Pancreas (tissue), 10 donors: Measurements from ENCODE around the gene GARIN3. TPM values are rescaled to one million over a fixed set of nuclear protein-coding genes. Genes with fewer than 3 reads are reported as not detected.
"Not testable (repeated sequence)": the region's sequence is repeated elsewhere in the genome, so short reads cannot be mapped to it uniquely, and the experiment has no call there.

Experiments
- ATAC-seq, 4 donors: fragments of 200-7000 bp; cut with Tn5 transposase; one replicate each; pipeline versions ENCODE4 v1.8.0 to v1.9.1; 2020; ENCODE audit warnings: mild to moderate bottlenecking in 4 of 4, moderate library complexity in 4 of 4
- DNase-seq, 6 donors: peaks; one replicate each; pipeline ENCODE4 v3.0.0-alpha.2; 2020
- FAIRE-seq: peaks from 2 replicates; lab custom pipeline; 2012; peaks lifted over from hg19 to GRCh38; lab: Jason Lieb, UNC
- H3K27ac ChIP-seq, 4 donors: fragments of 200-600 bp; sonication (generic); 1 replicate in 3 of 4; 2 replicates in 1 of 4; pipeline versions ENCODE4 v1.5.0 to v1.8.0; 2020
- H3K27me3 ChIP-seq, 4 donors: fragments of 200-600 bp; one replicate each; pipeline ENCODE4 v1.8.0; 2021
- H3K36me3 ChIP-seq, 3 donors: fragments of 200-600 bp; sonication (generic) in 1 of 3; one replicate each; pipeline versions ENCODE4 v1.5.0 to v1.8.0; 2020 to 2021
- H3K4me1 ChIP-seq, 3 donors: fragments of 200-600 bp; one replicate each; pipeline ENCODE4 v1.8.0; 2021
- H3K4me3 ChIP-seq, 4 donors: fragments of 200-600 bp; sonication (generic) in 2 of 4; one replicate each; pipeline versions ENCODE4 v1.5.0 to v1.8.0; 2020 to 2021
- H3K9me3 ChIP-seq, 4 donors: fragments of 200-600 bp; one replicate each; pipeline ENCODE4 v1.8.0; 2021
- WGBS, 2 donors: extraction: QIAGEN DNeasy Blood & Tissue Kit; methylation state at CpG; one replicate each; pipeline ENCODE4 v1.1.7; 2013; 5-methylcytosine and 5-hydroxymethylcytosine counted together
- intact Hi-C, 3 donors: fragments of 100-400 bp; cut with DNase I; formaldehyde crosslinking; loops; one replicate each; pipeline versions ENCODE4 v1.11.1 to v1.14.2; 2022
- polyA plus RNA-seq, 2 donors: library from polyadenylated mRNA; stranded (reverse); fragments of 200-250 nt; gene quantifications; one replicate each; pipeline ENCODE4 v1.2.3, GENCODE V29; 2013
- total RNA-seq, 6 donors: library from RNA; stranded (reverse); fragmentation: NEBNext Ultra II Directional in 4 of 6; extraction: Animal tissue kit (Norgen Biotek cat#: 25700) in 4 of 6; gene quantifications; one replicate each; pipeline versions ENCODE4 v1.2.1 to v1.2.4, GENCODE V29; 2021 to 2023
- TF ChIP-seq, protein P1 (sequence below), 4 donors: fragments of 200-600 bp; sonication (generic) in 3 of 4; IDR thresholded peaks; one replicate each; pipeline versions ENCODE4 v1.5.0 to v1.8.0; 2021; ENCODE audit warnings: antibody characterized with exemption in 4 of 4
- donor health status: healthy with polysubstance abuse.
- donor health status: DM: no; HTN: no; CAD: no; lungs with moderate emphysema.
- donor health status: DM: no; HTN: no; CAD: no.
- donor health status: control.
- donor health status: control.
- donor health status: Bipolar disorder and iron deficiency.
- donor health status: DM: yes; HTN: yes; CAD: no.
- donor health status: DM: no; HTN: no; CAD: no.
- donor health status: DM: no; HTN: no; CAD: no.
- donor health status: DM: yes; HTN: yes; CAD: no.

GARIN3 gene
- total and polyA plus RNA-seq, 8 donors = not detected

DNA sequence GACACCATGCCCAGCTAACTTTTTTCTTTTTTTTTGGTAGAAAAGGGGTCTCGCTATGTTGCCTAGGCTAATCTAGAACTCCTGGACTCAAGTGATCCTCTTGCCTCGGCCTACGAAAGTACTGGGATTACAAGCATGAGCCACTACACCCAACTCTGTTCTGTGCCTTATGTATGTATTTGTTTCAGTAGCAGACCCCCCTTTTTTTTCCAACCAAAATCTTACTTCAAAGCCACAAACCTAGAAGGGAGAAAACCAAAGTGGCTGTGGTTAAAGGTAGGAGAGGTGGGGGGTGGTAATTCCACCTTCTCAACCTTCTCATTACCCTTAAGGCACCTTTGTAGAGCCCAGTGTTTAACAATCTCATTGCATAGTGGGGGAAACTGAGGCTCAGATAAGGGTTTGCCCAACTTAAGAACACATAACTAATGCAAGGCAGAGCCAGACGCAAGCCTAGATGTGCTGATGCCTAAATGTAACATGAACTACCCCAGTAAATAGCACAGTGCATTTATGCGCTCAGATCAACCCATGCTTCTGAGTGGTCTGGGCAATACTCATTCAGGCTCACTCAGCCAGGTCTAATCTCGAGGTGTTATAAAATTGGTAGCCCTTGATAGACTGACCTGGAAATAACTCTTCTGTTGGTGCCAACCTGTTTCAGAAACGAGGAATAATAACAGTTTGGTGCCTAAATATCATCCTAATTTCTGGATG, 47.6 kb upstream of the GARIN3 start:
- DNase-seq (no peak), FAIRE-seq (no peak), ATAC-seq (no peak)
- Histone ChIP-seq H3K36me3 (no peaks in the 10 kb centered on the region), H3K4me3 (no peak overlapping the region), H3K27me3 (no peaks in the 10 kb centered on the region), H3K9me3 (no peaks in the 10 kb centered on the region), H3K27ac (no peak overlapping the region), H3K4me1 (no peaks in the 10 kb centered on the region)
- intact Hi-C loops = no loop called here
- TF ChIP-seq, protein P1, sequence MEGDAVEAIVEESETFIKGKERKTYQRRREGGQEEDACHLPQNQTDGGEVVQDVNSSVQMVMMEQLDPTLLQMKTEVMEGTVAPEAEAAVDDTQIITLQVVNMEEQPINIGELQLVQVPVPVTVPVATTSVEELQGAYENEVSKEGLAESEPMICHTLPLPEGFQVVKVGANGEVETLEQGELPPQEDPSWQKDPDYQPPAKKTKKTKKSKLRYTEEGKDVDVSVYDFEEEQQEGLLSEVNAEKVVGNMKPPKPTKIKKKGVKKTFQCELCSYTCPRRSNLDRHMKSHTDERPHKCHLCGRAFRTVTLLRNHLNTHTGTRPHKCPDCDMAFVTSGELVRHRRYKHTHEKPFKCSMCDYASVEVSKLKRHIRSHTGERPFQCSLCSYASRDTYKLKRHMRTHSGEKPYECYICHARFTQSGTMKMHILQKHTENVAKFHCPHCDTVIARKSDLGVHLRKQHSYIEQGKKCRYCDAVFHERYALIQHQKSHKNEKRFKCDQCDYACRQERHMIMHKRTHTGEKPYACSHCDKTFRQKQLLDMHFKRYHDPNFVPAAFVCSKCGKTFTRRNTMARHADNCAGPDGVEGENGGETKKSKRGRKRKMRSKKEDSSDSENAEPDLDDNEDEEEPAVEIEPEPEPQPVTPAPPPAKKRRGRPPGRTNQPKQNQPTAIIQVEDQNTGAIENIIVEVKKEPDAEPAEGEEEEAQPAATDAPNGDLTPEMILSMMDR (IDR thresholded peaks at IDR 0.05) = no peak
- 72 to 75% methylated on average over 7 of the region's 7 CpGs for WGBS, 2 donors

DNA sequence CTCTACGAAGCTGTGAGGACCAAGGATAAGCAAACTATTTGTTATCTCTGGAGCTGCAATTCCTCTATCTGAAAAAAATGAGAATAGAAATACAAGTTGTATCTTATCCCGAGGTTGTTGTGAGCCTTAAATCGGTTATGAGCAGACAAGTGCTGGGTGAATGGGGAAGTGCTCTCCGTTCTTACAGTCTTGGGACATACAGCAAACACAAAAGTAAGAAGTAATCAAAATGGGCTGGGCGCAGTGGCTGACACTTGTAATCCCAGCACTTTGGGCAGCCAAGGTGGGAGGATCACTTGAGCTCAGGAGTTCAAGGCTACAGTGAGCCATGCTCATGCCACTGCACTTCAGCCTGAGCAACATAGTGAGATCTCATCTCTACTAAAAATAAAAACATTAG, 46.2 kb upstream of the GARIN3 start:
- intact Hi-C loops = no loop called here
- Histone ChIP-seq H3K9me3 (no peaks in the 10 kb centered on the region), H3K27me3 (no peaks in the 10 kb centered on the region), H3K4me1 (no peaks in the 10 kb centered on the region), H3K4me3 (no peak overlapping the region), H3K27ac (no peak overlapping the region), H3K36me3 (no peaks in the 10 kb centered on the region)
- WGBS, 2 donors = 70 to 81% methylated on average over 5 of the region's 5 CpGs
- TF ChIP-seq, protein P1 (IDR thresholded peaks at IDR 0.05) = no peak
- FAIRE-seq (no peak), ATAC-seq (no peak), DNase-seq (no peak)

DNA sequence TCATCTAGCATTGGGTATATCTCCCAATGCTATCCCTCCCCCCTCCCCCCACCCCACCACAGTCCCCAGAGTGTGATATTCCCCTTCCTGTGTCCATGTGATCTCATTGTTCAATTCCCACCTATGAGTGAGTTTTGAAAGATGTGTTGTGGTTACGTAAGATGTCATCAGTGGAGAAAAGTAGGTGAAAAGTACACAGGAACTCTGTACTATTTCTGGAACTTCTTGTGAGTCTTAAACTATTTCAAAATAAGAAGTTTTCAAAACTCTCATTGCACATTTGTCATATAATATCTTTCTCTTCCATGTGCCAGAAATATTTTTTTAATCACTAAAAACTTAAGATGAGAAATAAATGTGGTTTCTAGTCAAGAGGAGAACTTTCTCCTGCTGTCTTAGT, 44.6 kb upstream of the GARIN3 start:
- ATAC-seq, H3K27me3 ChIP-seq, H3K4me1 ChIP-seq, H3K36me3 ChIP-seq, DNase-seq, intact Hi-C loops, H3K9me3 ChIP-seq, FAIRE-seq, H3K27ac ChIP-seq, H3K4me3 ChIP-seq: not testable (repeated sequence)
- 51 to 62% methylated on average over 1 of the region's 1 CpG for WGBS, 2 donors

DNA sequence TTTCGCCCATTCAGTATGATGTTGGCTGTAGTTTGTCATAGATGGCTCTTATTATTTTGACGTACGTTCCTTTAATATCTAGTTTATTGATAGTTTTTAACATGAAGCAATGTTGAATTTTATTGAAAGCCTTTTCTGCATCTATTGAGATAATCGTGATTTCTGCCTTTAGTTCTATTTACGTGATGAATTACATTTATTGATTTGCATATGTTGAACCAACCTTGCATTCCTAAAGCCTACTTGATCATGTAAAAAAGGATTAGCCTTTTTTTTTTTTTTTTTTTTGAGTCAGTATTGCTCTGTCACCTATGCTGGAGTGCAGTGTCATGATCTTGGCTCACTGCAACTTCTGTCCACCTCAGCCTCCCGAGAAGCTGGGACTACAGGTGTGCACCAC, 39.6 kb upstream of the GARIN3 start:
- intact Hi-C loops = no loop called here
- DNase-seq = no peak
- H3K4me3 ChIP-seq = no peak overlapping the region
- TF ChIP-seq, protein P1 (IDR thresholded peaks at IDR 0.05) = no peak
- H3K27ac ChIP-seq = no peak overlapping the region
- no peaks in the 10 kb centered on the region for H3K27me3 ChIP-seq
- FAIRE-seq = no peak
- no peaks in the 10 kb centered on the region for H3K36me3 ChIP-seq
- H3K9me3 ChIP-seq = no peaks in the 10 kb centered on the region
- WGBS, 2 donors = 67 to 68% methylated on average over 6 of the region's 6 CpGs
- H3K4me1 ChIP-seq = no peaks in the 10 kb centered on the region
- ATAC-seq = no peak

DNA sequence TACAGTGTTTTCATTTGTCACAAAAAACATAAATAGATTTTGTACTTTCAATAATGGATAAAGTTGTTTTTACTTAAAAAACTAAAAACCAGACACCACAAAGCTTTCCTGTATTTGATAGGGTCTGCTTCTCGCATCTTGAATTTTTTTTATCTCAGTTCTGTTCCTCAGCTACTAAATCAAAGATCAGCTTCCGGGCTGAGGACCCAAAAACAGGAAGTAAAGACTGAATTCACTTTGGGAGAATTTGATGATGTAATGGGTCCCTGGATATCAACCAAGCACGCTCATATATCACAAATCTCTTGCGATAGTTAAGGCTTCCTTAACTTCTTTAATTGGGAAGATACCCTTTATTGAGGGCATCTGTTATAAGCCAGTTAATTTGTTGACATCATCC, 38.7 kb upstream of the GARIN3 start:
- intact Hi-C loops = no loop called here
- H3K27ac ChIP-seq = no peak overlapping the region
- no peak for FAIRE-seq
- no peaks in the 10 kb centered on the region for H3K36me3 ChIP-seq
- TF ChIP-seq, protein P1 (IDR thresholded peaks at IDR 0.05) = no peak
- ATAC-seq = no peak
- DNase-seq = no peak
- no peaks in the 10 kb centered on the region for H3K27me3 ChIP-seq
- no peak overlapping the region for H3K4me3 ChIP-seq
- H3K4me1 ChIP-seq = no peaks in the 10 kb centered on the region
- no peaks in the 10 kb centered on the region for H3K9me3 ChIP-seq
- WGBS, 2 donors = 67 to 74% methylated on average over 4 of the region's 4 CpGs
